ENCODE results near the gene MEIS1.
A peak's percentile ranks its signal among the peaks of the same experiment; 100 is the strongest.

The MEIS1 gene

DNA sequence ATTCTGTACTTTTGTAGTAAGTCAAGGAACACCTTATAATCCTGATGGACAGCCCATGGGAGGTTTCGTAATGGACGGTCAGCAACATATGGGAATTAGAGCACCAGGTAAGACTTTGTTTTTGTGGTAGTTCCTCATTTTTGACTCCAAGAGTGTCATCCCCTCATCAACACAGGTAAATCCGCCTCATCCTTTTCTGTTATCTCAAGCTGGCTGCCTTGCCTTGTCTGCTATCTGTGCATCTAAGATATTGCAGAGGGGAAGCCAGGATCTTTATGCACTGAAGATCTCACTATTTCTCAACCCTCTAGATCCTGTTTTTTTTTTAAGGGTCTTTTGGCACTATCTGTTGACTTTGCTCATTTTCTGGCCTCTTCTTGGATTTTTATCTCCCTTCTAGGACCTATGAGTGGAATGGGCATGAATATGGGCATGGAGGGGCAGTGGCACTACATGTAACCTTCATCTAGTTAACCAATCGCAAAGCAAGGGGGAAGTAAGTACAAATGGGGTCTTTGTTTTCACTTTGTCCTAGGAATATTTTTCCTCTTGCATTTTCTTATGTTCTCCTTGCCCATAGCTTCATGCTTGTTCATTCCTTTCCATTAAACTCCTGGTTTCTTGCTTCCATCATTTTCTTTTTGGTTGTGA is 133.8 kb downstream of the MEIS1 start:
- DNase-seq (ENCODE audit: low spot score) = no peak

DNA sequence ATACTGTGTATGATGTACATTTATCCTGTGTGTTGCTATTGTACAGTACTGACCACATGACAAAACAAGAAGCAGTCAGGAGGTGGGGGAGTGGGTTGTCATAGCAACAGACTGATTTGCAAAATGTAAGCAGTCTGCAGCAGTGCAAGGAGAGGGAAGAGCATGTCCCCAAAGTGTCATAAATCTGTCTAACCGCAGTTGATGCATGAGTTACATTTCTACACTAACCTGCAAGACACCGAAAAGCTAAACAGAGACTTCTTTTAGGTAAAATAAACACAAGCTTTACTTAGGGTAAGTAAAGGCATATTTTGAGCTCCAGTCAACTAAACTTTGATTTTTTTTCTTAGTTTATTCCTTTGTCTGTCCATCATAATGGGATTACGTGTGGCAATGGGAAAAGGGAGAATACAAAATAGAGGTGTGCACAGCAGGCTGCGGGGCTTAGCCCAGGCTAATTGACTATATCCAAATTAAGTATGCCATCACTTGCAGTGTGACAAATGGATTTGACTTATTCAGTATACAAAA is 134.5 kb downstream of the MEIS1 start:
- DNase-seq (ENCODE audit: low spot score) = no peak

DNA sequence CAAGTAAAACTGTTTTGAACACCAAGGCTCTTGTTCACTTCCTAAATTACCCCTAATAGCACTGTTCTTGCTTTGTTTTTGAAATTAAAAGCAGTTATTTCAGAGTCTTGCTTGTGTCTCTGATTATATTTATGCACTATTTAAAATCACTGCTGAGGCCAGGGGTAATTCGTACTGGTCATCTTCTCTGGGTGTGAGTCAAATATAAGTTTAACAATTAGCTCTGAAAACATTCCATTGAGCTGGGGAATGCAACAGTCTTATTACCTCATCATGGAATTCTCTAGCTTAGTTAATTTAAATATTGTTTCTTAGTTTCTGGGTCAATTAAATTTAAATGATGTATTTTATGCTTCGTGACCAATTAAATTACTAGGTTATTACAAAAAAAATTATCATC is 135.0 kb downstream of the MEIS1 start:
- DNase-seq (ENCODE audit: low spot score) = no peak

DNA sequence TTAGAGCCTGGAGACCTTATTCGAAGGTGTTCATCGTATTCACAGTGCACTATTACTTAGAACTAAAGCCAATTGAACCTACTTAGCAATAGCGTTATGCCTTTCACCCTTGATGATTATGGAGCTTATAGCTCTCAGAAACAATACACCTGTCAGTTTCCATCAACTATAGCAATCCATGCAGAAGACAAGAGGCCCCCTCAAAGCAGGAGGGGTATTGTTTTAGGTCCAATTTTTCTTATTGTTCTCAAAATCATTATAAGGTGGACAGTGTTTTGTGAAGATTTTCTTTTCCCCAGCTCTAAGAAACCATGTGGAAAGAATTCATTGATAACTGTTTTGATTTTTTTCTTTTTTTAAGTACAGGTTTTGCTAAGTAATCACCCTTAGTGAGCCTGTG is 135.5 kb downstream of the MEIS1 start:
- no peak for DNase-seq (ENCODE audit: low spot score)

DNA sequence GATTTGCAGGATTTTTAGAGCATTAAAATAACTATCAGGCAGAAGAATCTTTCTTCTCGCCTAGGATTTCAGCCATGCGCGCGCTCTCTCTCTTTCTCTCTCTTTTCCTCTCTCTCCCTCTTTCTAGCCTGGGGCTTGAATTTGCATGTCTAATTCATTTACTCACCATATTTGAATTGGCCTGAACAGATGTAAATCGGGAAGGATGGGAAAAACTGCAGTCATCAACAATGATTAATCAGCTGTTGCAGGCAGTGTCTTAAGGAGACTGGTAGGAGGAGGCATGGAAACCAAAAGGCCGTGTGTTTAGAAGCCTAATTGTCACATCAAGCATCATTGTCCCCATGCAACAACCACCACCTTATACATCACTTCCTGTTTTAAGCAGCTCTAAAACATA is 137.0 kb downstream of the MEIS1 start:
- DNase-seq (ENCODE audit: low spot score) = no peak

DNA sequence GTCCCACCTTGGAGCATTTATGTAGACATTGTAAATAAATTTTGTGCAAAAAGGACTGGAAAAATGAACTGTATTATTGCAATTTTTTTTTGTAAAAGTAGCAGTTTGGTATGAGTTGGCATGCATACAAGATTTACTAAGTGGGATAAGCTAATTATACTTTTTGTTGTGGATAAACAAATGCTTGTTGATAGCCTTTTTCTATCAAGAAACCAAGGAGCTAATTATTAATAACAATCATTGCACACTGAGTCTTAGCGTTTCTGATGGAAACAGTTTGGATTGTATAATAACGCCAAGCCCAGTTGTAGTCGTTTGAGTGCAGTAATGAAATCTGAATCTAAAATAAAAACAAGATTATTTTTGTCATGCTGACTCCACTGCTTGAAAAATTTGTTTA is 137.5 kb downstream of the MEIS1 start:
- no peak for DNase-seq (ENCODE audit: low spot score)

DNA sequence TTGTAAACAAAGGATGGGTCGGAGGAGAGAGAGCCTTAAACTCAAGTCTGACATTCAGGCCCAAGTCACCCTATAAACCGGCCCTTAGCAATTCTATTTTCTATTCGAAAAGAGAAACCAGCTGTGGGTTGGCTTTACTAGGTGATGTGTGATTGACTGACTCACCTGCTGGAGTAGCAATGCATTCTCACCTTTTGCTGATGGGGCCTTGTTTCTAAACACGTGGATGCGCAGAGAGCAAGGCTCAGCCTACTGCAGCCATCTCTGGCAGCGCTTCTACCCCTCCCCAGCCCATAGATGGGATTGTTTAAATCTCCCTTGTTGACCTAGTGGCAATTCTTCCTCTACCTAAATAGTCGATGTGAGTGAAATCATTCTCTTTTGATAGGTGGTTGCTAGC is 138.5 kb downstream of the MEIS1 start:
- DNase-seq (ENCODE audit: low spot score) = no peak

DNA sequence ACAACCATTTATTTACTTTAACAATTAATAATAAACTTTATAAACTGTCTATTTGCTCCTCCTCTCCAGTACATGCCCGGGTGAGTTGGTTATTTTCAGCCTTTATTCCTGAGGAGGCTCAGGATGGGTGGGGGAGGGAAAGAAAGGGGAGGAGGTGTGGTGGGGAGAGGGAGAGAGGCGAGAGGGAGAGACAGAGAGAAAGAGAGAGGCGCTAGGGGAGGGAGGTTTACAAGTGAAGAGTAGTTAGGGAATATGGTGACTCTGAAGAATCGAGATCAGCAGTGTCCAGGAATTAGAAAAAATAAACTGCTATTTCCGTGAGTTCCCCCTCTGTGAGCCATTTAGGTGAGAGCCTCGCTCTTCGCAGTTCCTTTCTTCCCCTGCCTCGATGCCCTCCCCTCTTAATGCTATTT is 138.9 kb downstream of the MEIS1 start:
- DNase-seq (ENCODE audit: low spot score) = no peak

DNA sequence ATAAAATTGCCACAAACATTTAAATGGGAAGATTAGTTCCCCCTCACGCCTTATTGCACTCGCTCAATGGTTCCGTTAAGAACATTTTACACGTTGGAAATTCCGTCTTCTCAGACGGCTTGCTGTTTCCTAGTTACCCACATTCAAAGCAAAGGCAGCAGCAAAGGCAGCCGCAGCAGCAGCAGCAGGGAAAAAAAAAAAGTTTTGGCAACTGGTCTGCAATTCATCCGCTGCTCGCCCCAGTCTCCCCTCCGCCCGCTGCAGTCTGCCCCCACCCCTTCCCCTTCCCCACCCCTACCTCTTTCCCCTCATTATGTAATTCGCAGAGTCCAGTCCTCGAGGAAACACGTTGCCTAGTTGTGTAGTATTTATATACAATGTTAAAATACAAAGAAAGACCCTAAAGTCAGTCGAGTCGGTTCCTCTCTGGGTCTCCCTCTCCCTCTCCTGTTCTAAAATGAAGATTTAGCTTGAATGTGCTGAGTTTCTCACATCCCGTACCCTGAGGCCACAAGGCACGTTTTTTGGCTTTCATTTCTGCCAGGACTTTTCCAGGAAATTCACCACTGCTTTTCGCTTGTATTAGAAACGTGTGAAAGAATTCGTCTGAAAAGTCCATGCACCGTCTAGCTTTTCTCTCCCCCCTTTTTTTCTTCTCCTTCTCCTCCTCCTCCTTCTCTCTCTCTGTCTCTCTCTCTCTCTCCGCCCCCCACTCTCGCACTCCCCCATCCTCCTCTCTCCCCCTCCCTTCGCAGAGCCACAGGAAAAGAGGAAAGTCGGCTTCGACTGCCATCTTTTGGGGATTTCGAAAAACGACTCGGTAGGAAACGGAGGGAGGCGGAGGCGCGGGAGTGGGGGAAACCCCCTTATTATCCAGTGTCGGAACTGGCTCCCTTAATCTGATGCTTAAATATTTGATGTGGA is 140.0 kb downstream of the MEIS1 start:
- DNase-seq (ENCODE audit: low spot score) = peak; percentile 39

DNA sequence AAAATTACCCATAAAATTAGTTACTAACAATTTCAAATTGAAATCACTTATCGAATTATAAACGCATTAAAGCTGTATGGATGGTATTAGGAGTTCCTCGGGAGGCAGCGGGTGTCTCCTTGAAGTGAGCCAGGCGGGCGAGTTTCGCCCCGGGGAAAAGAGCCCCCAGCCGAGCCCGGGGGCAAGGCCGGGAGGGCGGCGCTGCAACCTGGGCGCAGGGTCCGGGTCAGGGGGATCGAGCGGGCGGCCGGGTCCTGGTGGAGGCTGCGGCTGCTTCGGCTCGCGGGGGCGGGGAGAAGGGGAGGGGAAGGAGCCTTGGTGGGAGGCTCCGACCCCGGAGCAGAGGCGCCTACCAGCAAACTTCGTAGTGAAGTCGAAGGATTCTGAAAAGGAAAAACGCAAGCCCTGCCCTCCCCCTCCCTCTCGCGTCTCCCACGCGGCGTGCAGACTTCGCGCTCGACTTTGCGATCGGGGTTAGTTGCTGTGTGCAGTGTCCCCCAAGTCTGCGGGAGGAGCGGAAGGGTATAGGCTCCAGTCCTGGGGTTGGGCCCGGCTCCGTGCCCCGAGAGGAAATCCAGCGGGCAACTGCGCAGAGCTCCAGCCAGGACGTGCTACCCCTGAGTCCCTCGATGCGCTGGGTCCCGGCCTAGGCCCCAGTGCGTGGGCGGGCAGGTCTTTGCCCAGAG is 140.8 kb downstream of the MEIS1 start:
- no peak for DNase-seq (ENCODE audit: low spot score)

DNA sequence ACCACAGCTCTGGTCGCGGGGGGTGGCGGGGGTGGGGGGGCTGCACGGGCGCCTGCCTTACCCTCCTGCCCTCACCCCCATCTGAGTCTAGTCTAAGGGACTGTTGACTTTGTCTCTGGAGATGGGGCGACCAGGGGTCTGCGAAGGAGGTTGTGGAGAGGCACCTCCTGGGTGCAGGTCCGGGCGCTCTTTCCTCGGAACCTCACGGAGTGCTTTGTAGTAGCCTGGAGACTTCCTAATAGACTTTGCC is 141.3 kb downstream of the MEIS1 start:
- DNase-seq (ENCODE audit: low spot score) = no peak

DNA sequence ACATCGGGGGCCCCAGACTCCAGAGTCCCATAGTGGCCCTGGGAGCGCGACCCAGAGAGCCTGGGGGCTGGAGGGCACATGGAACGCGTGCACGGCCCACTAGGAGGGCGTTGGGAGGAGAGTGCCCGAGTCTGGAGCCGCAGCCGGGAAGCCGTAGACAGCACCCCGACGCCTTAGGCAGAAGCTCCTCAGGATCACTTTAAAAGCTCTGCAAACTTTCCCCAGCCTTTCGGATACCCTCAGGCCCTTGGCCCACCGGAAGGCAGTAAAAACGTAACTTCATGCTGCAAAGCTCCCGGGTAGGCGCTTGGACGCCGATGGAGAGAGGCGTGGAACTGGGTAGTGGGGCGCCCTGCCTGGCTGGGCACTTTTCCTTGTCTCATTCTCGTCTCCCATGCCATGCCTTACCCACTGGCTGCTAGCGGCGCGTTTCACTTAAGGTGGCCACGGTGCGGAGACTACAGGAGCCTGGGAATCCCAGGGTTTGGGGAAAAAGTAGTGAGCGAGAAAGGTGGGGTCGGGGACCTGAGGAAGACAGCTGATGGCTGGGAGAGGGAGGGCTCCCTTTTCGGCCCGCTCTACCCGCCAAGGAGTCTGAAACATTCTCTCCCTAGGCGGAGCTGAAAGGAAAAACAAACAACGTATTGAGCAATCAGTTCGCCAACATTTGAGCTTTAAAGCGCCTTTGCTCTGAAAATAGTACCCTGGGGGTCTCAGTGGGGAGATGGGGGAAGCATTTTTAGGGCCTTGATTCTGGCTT is 141.8 kb downstream of the MEIS1 start:
- no peak for DNase-seq (ENCODE audit: low spot score)

DNA sequence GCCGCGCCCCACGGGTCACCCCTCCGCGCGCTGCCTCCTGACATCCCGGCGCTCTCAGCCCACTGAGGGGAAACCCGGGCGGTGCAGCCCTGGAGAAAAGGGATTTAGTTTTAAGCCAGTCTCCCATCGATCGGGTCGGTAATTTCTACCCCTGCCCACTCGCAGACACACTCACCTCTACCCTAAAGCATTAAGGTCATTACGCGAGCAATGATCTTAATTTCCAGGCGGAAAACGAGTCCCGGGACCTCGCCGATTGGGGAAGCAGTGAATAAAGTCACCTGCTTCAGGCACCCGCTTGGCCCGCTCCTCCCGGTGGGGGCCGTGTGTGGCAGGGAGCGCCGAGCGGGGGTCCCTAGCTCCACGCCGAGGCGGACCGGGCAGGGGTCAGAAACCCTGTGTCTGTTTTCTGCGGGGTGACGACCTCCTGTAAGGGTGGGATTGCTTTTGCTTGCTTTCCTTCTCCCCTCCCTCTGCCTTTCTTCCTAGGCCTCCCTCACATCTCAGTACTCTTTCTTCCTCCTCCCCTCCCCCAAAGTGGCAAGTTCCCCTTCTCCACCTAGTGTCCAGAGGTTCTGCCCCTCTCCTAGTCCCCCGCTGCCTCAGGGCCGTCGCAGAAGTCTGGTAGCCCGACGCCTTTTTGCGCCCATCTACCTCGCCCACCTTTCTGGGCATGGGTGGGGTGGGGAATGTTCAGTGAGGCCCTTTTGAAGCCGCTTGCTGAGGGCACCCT is 142.6 kb downstream of the MEIS1 start:
- DNase-seq (ENCODE audit: low spot score) = no peak

DNA sequence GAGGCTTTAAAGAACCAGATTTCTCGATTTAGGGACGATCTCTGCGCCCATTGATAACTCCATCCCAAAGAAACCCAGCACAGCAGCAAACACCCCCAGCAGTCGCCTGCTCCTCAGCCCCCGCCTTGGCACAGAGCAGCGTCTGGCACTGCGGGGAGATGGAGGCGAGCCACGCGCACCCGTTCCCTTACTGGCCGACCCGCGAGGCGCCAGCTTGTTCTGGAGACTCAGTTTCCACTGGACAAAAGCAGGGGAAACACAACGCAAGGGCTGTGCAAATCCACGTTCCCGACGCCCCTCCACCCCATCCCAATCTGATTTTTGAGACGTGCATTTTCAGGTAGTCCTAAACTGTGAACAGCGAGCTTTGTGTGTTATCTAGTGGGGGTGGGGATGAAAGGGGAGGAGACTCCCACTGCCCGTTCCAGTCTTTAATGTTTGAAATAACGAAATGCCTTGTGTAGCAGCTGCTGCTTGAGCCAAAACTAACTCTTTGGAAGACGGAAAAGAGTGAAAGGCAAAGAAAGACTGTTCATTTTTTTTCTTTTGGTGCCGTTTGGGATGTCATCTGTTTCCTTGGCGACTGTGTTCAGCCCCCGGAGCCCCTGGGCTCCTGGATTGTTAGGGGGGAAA is 143.2 kb downstream of the MEIS1 start:
- no peak for DNase-seq (ENCODE audit: low spot score)

DNA sequence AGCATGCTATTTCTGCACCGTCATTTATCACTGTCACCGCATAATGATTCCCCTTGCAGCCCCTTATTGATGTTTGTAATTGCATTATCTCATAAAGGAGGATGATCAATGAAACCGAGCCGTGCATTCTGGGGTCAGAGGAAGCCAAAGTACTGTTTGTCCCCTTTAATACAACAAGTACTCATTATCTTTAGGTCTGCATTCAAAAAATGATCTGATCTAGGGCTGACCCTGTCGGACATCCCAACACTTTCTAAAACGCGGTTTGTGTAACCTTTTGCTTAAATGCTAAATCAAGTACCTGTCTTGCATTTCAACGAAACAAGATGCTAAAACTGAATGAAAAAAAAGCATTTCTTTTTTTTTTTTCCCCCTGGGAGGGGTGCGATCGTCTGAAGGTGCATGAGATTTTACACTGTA is 143.8 kb downstream of the MEIS1 start:
- no peak for DNase-seq (ENCODE audit: low spot score)

DNA sequence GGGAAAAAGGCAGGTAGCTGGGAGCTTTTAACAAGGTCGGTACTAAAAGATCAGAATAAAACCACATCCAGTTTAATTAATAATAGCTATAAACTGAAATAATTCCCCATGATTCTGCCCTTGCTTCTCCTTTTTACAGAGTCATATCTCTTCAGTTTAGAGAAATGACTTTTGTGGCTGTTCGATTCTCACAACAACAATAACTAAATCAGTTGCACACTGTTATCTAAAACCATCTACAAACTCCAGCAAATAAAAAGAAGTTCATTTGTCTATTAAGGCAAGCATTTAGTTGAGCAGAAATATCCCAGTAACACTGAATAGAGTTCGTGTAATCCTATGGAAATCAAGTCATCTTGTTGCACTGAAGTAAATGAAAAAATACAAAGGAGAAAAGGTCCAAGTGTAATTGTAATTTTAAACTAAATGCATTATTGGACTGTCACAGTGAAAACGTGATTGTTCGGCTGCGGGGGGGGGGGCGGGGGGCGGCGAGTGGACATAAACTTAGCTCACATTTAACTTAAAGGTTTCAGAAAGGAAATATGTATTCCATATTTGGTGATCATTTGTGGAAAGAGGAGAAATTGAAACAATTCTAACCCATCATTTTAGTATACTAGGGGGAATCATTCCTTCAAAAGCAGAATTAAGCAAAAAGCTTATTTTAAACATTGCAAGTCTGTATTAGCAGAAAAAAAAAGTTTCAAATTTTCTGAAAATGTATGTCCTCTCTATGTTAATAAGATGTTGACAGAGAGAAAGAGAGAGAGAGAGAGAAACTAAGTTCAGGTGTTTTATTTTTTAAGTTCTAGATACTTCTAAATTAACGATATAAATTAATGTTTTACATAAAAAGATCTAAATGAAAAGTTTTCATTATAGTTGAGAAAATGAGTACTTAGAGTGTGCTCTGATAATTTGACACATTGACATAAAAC is 144.5 kb downstream of the MEIS1 start:
- no peak for DNase-seq (ENCODE audit: low spot score)

DNA sequence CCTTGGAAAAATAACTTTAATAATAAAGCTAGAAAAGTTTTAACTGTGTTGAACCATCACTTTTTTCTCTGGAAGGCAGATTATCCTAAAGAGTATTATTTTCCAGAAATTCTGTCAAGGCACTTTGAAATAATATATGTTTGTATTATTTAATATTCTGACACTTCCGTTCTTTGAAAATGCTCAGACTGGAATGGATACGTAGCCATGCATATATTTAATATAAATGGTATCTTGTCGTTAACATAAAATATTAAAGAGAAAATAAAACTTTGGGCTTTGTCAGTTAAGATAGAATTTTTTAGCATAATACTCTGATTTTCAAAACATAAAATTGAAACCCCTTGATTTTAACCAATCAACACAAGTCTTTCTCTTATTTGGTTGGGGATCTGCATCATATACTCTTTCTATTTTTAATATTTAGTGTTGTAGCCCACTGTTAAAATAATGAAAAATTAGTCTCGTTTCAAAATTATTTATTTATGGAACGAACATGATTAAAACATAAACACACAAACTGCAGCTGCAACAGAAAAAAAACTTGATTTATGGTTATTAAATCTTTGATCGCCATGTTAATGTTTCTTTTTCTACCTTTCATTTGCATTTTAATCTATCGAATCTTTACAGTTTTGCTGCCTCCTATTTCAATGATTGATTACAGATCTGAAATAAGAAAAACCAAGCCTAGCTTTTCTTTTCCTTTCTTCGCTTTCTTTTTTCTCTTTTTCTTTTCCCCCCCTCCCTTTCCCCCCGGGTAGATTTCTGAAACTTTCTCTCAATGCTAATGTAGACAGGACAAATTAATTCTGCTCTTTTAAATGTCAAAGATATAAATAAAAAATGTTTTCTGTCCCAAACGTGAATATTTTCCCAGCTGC is 145.5 kb downstream of the MEIS1 start:
- DNase-seq (ENCODE audit: low spot score) = no peak

DNA sequence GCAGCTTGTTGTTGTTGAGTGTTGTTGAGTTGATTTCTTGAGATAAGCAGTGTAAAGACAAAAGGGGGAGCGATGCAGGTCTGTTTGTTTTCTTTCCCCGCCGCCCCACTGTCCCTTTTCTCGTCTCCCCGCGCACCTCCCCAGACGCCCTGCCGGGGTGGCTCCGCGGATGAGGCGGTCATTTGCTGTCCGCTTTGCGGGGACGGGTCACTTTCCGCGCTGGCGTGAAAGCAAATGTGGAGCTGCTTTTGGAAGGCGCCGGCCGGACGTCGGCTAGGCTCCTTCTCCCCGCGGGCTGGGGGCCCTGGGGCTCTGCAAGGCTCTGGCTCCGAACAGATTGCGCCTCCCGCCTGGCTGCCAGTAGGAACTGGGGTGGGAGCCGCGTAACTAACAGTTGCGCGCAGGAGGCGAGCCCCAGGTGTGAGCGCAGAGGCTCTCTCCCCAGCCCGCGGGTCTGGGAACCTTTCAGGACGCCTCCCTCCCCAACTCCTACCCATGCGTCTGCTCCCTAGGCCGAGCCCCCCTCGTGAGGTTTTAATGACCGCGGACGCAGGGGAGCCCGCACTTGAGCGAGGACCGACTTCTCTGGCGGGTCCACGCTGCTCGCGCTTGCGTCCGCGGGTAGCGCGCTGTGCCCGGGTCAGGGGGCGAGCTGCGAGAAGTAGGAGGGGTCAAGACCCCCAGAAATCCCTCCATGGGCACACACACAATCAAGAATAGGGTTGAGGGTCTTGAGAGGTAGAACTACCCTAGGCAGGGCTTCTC is 146.6 kb downstream of the MEIS1 start:
- DNase-seq (ENCODE audit: low spot score) = no peak
